Body of pancreas (tissue), 4 donors: ENCODE results near the gene GATA5. TPM values are rescaled to one million over a fixed set of nuclear protein-coding genes. Genes with fewer than 3 reads are reported as not detected.

ENCODE experiments used
- ATAC-seq: fragments of 150-250 bp; one replicate; pipeline ENCODE4 v1.9.1; 2016
- DNase-seq, 4 donors: peaks; one replicate each; pipeline ENCODE4 v3.0.0-alpha.2; 2019
- H3K27ac ChIP-seq, 4 donors: fragments of 200-600 bp; sonication (generic); 1 replicate in 3 of 4; 2 replicates in 1 of 4; pipeline versions ENCODE4 v1.5.1 to v1.6.1; 2016 to 2019; ENCODE audit warnings: mild to moderate bottlenecking in 1 of 4, mixed read lengths in 1 of 4, moderate library complexity in 1 of 4
- H3K27me3 ChIP-seq, 2 donors: fragments of 200-600 bp; sonication (generic); one replicate each; pipeline ENCODE4 v1.6.0; 2016; ENCODE audit warnings: mild to moderate bottlenecking in 1 of 2
- H3K36me3 ChIP-seq, 2 donors: fragments of 200-600 bp; sonication (generic); replicated peaks in 1 of 2; 2 replicates each; pipeline ENCODE4 v1.5.1; 2016; ENCODE audit warnings: low read depth in 2 of 2; ENCODE audit not compliant: insufficient read depth in 1 of 2
- H3K4me1 ChIP-seq: fragments of 200-600 bp; sonication (generic); one replicate; pipeline ENCODE4 v1.6.0; 2016
- H3K4me3 ChIP-seq, 2 donors: fragments of 200-600 bp; sonication (generic); 1 replicate in 1 of 2; 2 replicates in 1 of 2; pipeline ENCODE4 v1.5.1; 2016 to 2019
- H3K9me3 ChIP-seq, 3 donors: fragments of 200-600 bp; sonication (generic); 1 replicate in 2 of 3; 2 replicates in 1 of 3; pipeline ENCODE4 v1.5.1; 2016
- POLR2A ChIP-seq, 3 donors: fragments of 450-650 bp; IDR thresholded peaks; one replicate each; pipeline ENCODE4 v1.6.1; 2016; ENCODE audit warnings: antibody characterized with exemption in 3 of 3, mild to moderate bottlenecking in 2 of 3
- WGBS, 2 donors: methylation state at CpG; one replicate each; pipeline ENCODE4 v1.1.5; 2017; 5-methylcytosine and 5-hydroxymethylcytosine counted together
- intact Hi-C: fragments of 100-400 bp; cut with DNase I; formaldehyde crosslinking; loops from one replicate; pipeline ENCODE4 v1.15.1; 2023
- total RNA-seq, 2 donors: library from RNA; depleted of rRNA; stranded (reverse); fragments of >200 nt; gene quantifications; one replicate each; pipeline ENCODE4 v1.1.0, GENCODE V29; 2016
- TF ChIP-seq, protein P1 (sequence below), 7 experiments: fragments of 450-650 bp in 4 of 7; fragments of 200-600 bp in 3 of 7; sonication (generic) in 3 of 7; IDR thresholded peaks; one replicate each; pipeline ENCODE4 v1.5.1; 2016 to 2019; ENCODE audit warnings: antibody characterized with exemption in 7 of 7

Gene GATA5, protein sequence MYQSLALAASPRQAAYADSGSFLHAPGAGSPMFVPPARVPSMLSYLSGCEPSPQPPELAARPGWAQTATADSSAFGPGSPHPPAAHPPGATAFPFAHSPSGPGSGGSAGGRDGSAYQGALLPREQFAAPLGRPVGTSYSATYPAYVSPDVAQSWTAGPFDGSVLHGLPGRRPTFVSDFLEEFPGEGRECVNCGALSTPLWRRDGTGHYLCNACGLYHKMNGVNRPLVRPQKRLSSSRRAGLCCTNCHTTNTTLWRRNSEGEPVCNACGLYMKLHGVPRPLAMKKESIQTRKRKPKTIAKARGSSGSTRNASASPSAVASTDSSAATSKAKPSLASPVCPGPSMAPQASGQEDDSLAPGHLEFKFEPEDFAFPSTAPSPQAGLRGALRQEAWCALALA
- not detected for total RNA-seq

DNA sequence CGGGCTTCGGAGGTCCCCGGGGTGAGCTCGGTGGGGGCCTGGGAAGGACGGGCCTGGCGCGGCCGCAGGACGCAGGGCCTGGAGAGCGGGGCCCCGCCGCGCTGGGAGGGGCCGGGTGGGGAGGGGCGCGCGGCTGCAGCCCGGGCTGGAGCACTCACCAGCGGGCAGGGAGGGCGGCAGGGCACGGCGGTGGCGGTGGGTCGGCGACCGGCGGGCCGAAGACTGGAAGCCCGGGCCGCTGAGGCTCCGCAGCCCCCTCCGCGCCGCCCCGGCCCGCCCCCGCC is at the start of gene GATA5:
Gene GATA5 (minus strand): TSS at position 224 of the 284 bp plus-strand sequence. CDS start 474 bp downstream, outside the sequence.
- Histone ChIP-seq H3K27me3 (peaks cover 0 to 16% of the 10 kb centered on the region in 2 donors), H3K27ac (no peak within 1 kb of the TSS), H3K4me1 (peaks cover 18% of the 10 kb centered on the region), H3K36me3 (no peaks in the 10 kb centered on the region), H3K4me3 (no peak within 1 kb of the TSS), H3K9me3 (no peaks in the 10 kb centered on the region)
- DNase-seq (no peak), ATAC-seq (no peak)
- intact Hi-C loops = no loop called here
- TF ChIP-seq, protein P1, sequence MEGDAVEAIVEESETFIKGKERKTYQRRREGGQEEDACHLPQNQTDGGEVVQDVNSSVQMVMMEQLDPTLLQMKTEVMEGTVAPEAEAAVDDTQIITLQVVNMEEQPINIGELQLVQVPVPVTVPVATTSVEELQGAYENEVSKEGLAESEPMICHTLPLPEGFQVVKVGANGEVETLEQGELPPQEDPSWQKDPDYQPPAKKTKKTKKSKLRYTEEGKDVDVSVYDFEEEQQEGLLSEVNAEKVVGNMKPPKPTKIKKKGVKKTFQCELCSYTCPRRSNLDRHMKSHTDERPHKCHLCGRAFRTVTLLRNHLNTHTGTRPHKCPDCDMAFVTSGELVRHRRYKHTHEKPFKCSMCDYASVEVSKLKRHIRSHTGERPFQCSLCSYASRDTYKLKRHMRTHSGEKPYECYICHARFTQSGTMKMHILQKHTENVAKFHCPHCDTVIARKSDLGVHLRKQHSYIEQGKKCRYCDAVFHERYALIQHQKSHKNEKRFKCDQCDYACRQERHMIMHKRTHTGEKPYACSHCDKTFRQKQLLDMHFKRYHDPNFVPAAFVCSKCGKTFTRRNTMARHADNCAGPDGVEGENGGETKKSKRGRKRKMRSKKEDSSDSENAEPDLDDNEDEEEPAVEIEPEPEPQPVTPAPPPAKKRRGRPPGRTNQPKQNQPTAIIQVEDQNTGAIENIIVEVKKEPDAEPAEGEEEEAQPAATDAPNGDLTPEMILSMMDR (IDR thresholded peaks at IDR 0.05) = no peak
- TF ChIP-seq POLR2A (IDR thresholded peaks at IDR 0.05) = no peak
- 1% methylated on average over 19 of the region's 37 CpGs; no CpG with 5 or more reads in 1 of the 2 donors for WGBS, 2 donors

DNA sequence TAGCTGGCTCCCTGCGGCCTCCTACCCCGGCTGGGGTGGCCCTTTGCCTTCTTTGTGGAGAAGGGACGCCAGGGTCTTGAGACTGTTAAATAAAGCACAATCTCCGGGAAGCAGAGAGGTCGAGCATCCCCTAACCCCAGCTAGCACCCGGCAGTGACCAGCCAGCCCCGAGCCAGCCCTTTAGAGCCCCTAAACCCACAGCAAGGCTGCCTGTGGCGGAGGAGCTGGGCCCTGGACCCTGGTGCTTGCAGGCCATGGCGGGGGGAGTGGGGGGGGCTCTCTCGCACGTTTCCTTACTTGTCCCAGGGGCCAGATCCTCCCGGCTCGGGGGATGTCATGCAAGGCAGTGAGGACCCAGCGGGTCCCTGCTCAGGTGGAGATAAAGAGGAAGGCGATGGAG is 49.2 kb upstream of the GATA5 start:
- peaks cover 0 to 19% of the 10 kb centered on the region in 2 donors for H3K27me3 ChIP-seq
- WGBS, 2 donors = 40 to 41% methylated on average over 4 to 14 of the region's 15 CpGs
- ATAC-seq = no peak

DNA sequence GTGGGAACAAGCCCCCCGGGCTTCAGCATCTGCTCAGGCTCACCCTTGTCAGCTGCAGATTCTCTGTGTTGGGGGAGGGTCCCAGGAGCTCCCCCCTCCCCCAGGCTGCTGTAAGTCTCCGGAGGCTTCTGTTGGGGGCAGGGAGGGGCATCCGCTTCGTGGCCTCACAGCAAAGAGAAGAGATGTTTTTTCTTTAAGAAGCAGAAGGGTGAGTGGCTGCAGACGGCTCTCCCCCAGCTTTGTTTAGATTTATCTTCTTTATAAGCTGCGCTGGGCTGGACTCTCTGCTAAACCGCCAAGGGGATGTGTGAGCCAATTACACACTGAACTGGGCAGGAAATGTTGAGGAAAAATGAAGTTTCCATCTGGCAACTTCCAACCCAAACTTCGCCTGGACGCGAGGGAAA is 48.7 kb upstream of the GATA5 start:
- no peaks in the 10 kb centered on the region for H3K36me3 ChIP-seq
- no peak overlapping the region for H3K27ac ChIP-seq
- TF ChIP-seq, protein P1 (IDR thresholded peaks at IDR 0.05) = no peak
- TF ChIP-seq POLR2A (IDR thresholded peaks at IDR 0.05) = no peak
- H3K27me3 ChIP-seq = peaks cover 0 to 19% of the 10 kb centered on the region in 2 donors
- no peak for DNase-seq
- no peaks in the 10 kb centered on the region for H3K9me3 ChIP-seq
- no peak for ATAC-seq
- no peak overlapping the region for H3K4me3 ChIP-seq
- no peaks in the 10 kb centered on the region for H3K4me1 ChIP-seq
- intact Hi-C loops = no loop called here
- WGBS, 2 donors = 13 to 23% methylated on average over 7 to 10 of the region's 10 CpGs

More for the DNA sequence above, 49.2 kb upstream of the GATA5 start:
- H3K36me3 ChIP-seq = no peaks in the 10 kb centered on the region
- TF ChIP-seq, protein P1 (IDR thresholded peaks at IDR 0.05) = no peak
- no peak for TF ChIP-seq POLR2A (IDR thresholded peaks at IDR 0.05)
- intact Hi-C loops = no loop called here
- no peak overlapping the region for H3K27ac ChIP-seq
- no peak for DNase-seq
- H3K4me3 ChIP-seq = no peak overlapping the region
- H3K9me3 ChIP-seq = no peaks in the 10 kb centered on the region
- H3K4me1 ChIP-seq = no peaks in the 10 kb centered on the region

DNA sequence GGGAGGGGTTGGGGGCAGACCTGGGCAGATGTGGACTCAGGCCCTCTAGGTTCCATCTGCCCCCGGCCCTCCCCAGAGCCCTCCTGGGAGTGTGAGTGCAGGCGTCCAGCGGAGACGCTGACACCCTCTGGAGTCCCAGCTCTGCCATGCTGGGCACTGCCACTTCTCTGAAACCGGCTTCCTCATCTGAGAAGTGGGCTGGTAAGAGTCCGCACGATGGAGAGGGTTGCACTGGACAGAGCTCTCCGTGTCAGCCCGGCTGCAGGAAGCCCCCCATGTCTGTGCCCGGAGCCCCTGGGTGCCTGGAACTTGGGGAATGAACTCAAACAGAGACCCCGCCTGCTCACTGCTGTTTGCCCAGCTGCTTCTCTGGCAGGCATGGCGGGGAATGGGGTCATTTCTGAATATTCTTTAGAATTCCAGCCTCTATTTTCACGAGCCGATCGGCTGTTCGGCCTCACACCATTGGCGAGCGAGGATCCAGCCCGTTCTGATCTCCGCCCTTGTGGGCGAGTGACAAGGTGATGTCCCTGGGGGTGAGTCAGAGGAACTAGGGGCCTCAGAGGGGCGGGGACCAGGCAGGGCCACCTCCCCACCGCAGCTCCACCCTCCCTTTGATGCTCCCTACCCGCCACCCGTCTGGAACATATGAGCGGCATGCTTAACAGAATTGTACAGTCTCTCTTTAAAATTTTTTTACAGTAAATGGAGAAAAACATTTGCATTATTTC is 47.8 kb upstream of the GATA5 start:
- no peak for DNase-seq
- Histone ChIP-seq H3K36me3 (no peaks in the 10 kb centered on the region), H3K27ac (no peak overlapping the region), H3K9me3 (no peaks in the 10 kb centered on the region), H3K27me3 (peaks cover 0 to 19% of the 10 kb centered on the region in 2 donors), H3K4me1 (no peaks in the 10 kb centered on the region), H3K4me3 (no peak overlapping the region)
- ATAC-seq = no peak
- WGBS, 2 donors = 36 to 41% methylated on average over 15 to 24 of the region's 26 CpGs
- intact Hi-C loops = no loop called here
- TF ChIP-seq POLR2A (IDR thresholded peaks at IDR 0.05) = no peak
- TF ChIP-seq, protein P1 (IDR thresholded peaks at IDR 0.05) = no peak
